Measurements from ENCODE around the gene DAD1. TPM values are rescaled to one million over a fixed set of nuclear protein-coding genes. Genes with fewer than 3 reads are reported as not detected.
"Not testable (repeated sequence)": the region's sequence is repeated elsewhere in the genome, so short reads cannot be mapped to it uniquely, and the experiment has no call there.

DAD1 gene
- total and polyA plus RNA-seq, 2 donors from 2014 or later = 205 to 523 TPM

GRCh38 chr14:22556021-22556989, 32.7 kb downstream of the DAD1 start:
- Histone ChIP-seq H3K9ac (ENCODE audit: low read length in 3 of 3) (peak overlapping the region in 1 of 3 donors; percentile 62), H3K4me3 (ENCODE audit: low read length in 3 of 3) (peak overlapping the region in 1 of 3 donors; percentile 60), H3K27me3 (ENCODE audit: control insufficient read depth, insufficient read depth, low read length) (no peaks in the 10 kb centered on the region), H3K9me3 (ENCODE audit: control insufficient read depth in 2 of 3, insufficient read depth in 1 of 3, low read length in 3 of 3) (no peaks in the 10 kb centered on the region), H3K4me1 (ENCODE audit: control insufficient read depth in 2 of 3, insufficient read depth in 2 of 3, low read depth in 1 of 3, low read length in 3 of 3) (peaks cover 0 to 29% (median 11%) of the 10 kb centered on the region in 3 donors), H3K36me3 (ENCODE audit: control insufficient read depth in 2 of 3, insufficient read depth in 3 of 3, low read length in 3 of 3) (no peaks in the 10 kb centered on the region), H3K27ac (ENCODE audit: low read depth in 2 of 2, low read length in 2 of 2) (peak overlapping the region in 1 of 2 donors; percentile 70)
- DNase-seq (peak in 3 of 5 donors; percentile 52 to 93 (median 72)), FAIRE-seq (no peak)
- TF ChIP-seq, protein P1, sequence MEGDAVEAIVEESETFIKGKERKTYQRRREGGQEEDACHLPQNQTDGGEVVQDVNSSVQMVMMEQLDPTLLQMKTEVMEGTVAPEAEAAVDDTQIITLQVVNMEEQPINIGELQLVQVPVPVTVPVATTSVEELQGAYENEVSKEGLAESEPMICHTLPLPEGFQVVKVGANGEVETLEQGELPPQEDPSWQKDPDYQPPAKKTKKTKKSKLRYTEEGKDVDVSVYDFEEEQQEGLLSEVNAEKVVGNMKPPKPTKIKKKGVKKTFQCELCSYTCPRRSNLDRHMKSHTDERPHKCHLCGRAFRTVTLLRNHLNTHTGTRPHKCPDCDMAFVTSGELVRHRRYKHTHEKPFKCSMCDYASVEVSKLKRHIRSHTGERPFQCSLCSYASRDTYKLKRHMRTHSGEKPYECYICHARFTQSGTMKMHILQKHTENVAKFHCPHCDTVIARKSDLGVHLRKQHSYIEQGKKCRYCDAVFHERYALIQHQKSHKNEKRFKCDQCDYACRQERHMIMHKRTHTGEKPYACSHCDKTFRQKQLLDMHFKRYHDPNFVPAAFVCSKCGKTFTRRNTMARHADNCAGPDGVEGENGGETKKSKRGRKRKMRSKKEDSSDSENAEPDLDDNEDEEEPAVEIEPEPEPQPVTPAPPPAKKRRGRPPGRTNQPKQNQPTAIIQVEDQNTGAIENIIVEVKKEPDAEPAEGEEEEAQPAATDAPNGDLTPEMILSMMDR (IDR thresholded peaks at IDR 0.05; ENCODE audit: borderline replicate concordance, extremely low read depth, insufficient read depth) = no peak
- intact Hi-C loops (cut with DNase I) = loop anchor here (10.0 kb wide), 1 partner anchor 162 kb away; no protein-coding TSS in a partner anchor

- no peak overlapping the region for H3K4me3 ChIP-seq (ENCODE audit: low read length in 3 of 3)
- DNase-seq = peak in 1 of 5 donors; percentile 35
- peaks cover 0 to 29% (median 4%) of the 10 kb centered on the region in 3 donors for H3K4me1 ChIP-seq (ENCODE audit: control insufficient read depth in 2 of 3, insufficient read depth in 2 of 3, low read depth in 1 of 3, low read length in 3 of 3)
- H3K36me3 ChIP-seq (ENCODE audit: control insufficient read depth in 2 of 3, insufficient read depth in 3 of 3, low read length in 3 of 3) = no peaks in the 10 kb centered on the region
- no peak for FAIRE-seq
- H3K9ac ChIP-seq (ENCODE audit: low read length in 3 of 3) = peak overlapping the region in 1 of 3 donors; percentile 30
- intact Hi-C loops (cut with DNase I) = loop anchor here (10.0 kb wide), 1 partner anchor 161 kb away; no protein-coding TSS in a partner anchor
- no peaks in the 10 kb centered on the region for H3K9me3 ChIP-seq (ENCODE audit: control insufficient read depth in 2 of 3, insufficient read depth in 1 of 3, low read length in 3 of 3)
- TF ChIP-seq, protein P1 (IDR thresholded peaks at IDR 0.05; ENCODE audit: borderline replicate concordance, extremely low read depth, insufficient read depth) = no peak
- H3K27ac ChIP-seq (ENCODE audit: low read depth in 2 of 2, low read length in 2 of 2) = peak overlapping the region in 1 of 2 donors; percentile 32
- no peaks in the 10 kb centered on the region for H3K27me3 ChIP-seq (ENCODE audit: control insufficient read depth, insufficient read depth, low read length)
Measured at GRCh38 chr14:22555384-22556011, 33.5 kb downstream of the DAD1 start.

DNA sequence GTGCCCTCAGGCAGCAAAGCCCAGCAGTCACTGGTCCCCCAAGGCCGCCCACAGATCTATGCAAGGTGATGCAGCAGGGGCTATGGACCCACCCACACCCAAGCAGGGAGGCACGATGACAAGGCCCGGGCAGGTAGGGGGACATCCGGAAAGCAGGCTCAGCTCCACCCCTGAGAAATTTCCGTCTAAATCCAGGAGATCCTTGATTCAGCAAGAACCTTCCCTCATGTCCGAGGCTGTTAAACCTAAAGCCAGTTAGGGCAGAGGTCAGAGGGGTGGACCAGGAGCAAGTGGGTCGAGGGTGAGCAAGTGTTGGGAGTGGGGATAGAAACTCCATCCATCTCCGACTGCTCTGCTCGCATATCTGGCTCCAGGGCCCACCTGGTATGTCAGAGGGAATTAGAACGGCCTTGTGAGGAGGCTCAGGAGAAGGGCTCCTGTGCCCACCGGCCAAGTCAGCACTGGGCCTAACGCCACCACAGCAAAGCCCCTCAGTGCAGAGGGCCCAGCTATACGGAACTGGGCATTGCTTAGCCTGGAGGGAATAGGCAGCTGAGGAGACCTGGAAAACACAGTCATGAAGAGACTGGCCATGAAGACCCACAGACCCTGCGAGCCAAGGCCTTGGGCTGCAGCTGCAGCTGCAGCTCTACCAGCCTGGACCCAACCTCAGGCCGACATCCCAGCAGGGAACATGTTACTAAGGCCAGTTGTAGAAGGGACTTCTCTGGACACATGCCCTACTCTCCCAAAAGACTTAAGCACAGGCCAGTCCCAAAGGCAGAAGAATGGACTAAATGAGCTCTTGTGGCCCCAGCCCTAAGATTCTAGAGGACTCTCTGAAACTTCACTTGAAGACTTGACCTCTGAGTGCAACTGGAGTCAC, 34.3 kb downstream of the DAD1 start:
- H3K27ac ChIP-seq (ENCODE audit: low read depth in 2 of 2, low read length in 2 of 2) = no peak overlapping the region
- no peak overlapping the region for H3K4me3 ChIP-seq (ENCODE audit: low read length in 3 of 3)
- no peaks in the 10 kb centered on the region for H3K9me3 ChIP-seq (ENCODE audit: control insufficient read depth in 2 of 3, insufficient read depth in 1 of 3, low read length in 3 of 3)
- H3K4me1 ChIP-seq (ENCODE audit: control insufficient read depth in 2 of 3, insufficient read depth in 2 of 3, low read depth in 1 of 3, low read length in 3 of 3) = peaks cover 3 to 32% (median 4%) of the 10 kb centered on the region in 3 donors
- no peaks in the 10 kb centered on the region for H3K36me3 ChIP-seq (ENCODE audit: control insufficient read depth in 2 of 3, insufficient read depth in 3 of 3, low read length in 3 of 3)
- intact Hi-C loops (cut with DNase I) = loop anchor here (10.0 kb wide), 1 partner anchor 160 kb away; no protein-coding TSS in a partner anchor
- peak overlapping the region in 1 of 3 donors; percentile 30 for H3K9ac ChIP-seq (ENCODE audit: low read length in 3 of 3)
- peak in 1 of 5 donors; percentile 75 for DNase-seq
- TF ChIP-seq, protein P1 (IDR thresholded peaks at IDR 0.05; ENCODE audit: borderline replicate concordance, extremely low read depth, insufficient read depth) = no peak
- no peaks in the 10 kb centered on the region for H3K27me3 ChIP-seq (ENCODE audit: control insufficient read depth, insufficient read depth, low read length)
- no peak for FAIRE-seq

GRCh38 chr14:22553861-22554497, 35.0 kb downstream of the DAD1 start:
- not testable (repeated sequence) for H3K9ac ChIP-seq (ENCODE audit: low read length in 3 of 3); H3K4me3 ChIP-seq (ENCODE audit: low read length in 3 of 3); DNase-seq; FAIRE-seq; H3K9me3 ChIP-seq (ENCODE audit: control insufficient read depth in 2 of 3, insufficient read depth in 1 of 3, low read length in 3 of 3); H3K27ac ChIP-seq (ENCODE audit: low read depth in 2 of 2, low read length in 2 of 2); H3K36me3 ChIP-seq (ENCODE audit: control insufficient read depth in 2 of 3, insufficient read depth in 3 of 3, low read length in 3 of 3); H3K27me3 ChIP-seq (ENCODE audit: control insufficient read depth, insufficient read depth, low read length)
- intact Hi-C loops (cut with DNase I) = loop anchor here (10.0 kb wide), 1 partner anchor 159 kb away; no protein-coding TSS in a partner anchor
- H3K4me1 ChIP-seq (ENCODE audit: control insufficient read depth in 2 of 3, insufficient read depth in 2 of 3, low read depth in 1 of 3, low read length in 3 of 3) = peaks cover 6 to 31% (median 9%) of the 10 kb centered on the region in 3 donors

Data from kidney (tissue), 14 donors.